Brain microvascular endothelial cell (primary cell): ENCODE results near the gene OR2T10.
"Not testable (repeated sequence)": the region's sequence is repeated elsewhere in the genome, so short reads cannot be mapped to it uniquely, and the experiment has no call there.

Experiments used
- DNase-seq: peaks from one replicate; pipeline ENCODE4 v3.0.0-alpha.2; 2020
- H3K27ac ChIP-seq: fragments of 250-450 bp; sonication (Bioruptor Pico); 2 replicates; pipeline ENCODE4 v1.5.1; 2020; ENCODE audit warnings: mild to moderate bottlenecking, moderate library complexity
- H3K27me3 ChIP-seq: fragments of 250-450 bp; sonication (Bioruptor Pico); replicated peaks from 2 replicates; pipeline ENCODE4 v1.5.1; 2020; ENCODE audit warnings: mild to moderate bottlenecking
- H3K36me3 ChIP-seq: fragments of 250-450 bp; sonication (Bioruptor Pico); replicated peaks from 2 replicates; pipeline ENCODE4 v1.5.1; 2020; ENCODE audit warnings: mild to moderate bottlenecking
- H3K4me3 ChIP-seq: 2 replicates; pipeline ENCODE4 v1.5.1; 2011; ENCODE audit warnings: low read depth, mild to moderate bottlenecking, control low read depth, low read length, moderate library complexity
- in situ Hi-C: cut with HindIII; loops from 2 replicates; pipeline ENCODE4 v1.10.0; 2017; ENCODE audit warnings: low sequenced_read_pairs, low pct_ligation_motif_present
- TF ChIP-seq, protein P1 (sequence below): IDR thresholded peaks from 2 replicates; pipeline ENCODE4 v1.5.1; 2011; ENCODE audit warnings: low read depth, mild to moderate bottlenecking, moderate library complexity, low read length, control low read depth, inconsistent platforms; ENCODE audit errors: missing control alignments

OR2T10 gene, protein sequence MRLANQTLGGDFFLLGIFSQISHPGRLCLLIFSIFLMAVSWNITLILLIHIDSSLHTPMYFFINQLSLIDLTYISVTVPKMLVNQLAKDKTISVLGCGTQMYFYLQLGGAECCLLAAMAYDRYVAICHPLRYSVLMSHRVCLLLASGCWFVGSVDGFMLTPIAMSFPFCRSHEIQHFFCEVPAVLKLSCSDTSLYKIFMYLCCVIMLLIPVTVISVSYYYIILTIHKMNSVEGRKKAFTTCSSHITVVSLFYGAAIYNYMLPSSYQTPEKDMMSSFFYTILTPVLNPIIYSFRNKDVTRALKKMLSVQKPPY

DNA sequence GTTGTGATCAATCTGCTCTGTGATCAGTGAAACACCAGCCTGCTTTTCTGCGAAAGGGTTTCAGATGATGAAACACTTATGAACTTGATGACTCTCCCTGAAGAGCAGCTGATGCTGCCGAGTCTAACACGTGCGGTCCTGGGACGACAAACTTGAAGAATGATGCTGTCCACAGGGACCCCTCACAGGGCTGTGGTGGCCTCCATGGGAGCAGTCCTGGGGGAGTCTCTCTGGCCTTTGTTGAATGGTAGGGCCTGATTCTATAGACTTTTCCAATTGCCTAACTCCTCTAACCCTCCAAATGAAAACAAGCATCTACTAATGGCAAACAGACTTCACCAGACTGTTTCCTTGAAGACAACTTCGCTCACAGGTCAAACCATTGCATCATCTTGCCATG is at the start of gene OR2T10:
OR2T10 (minus strand) TSS at position 112 of the 400 bp plus-strand sequence. CDS start 3,932 bp downstream, outside the sequence.
- Histone ChIP-seq H3K27me3 (no peaks in the 10 kb centered on the region), H3K36me3 (no peaks in the 10 kb centered on the region), H3K27ac (no peak within 1 kb of the TSS), H3K4me3 (no peak within 1 kb of the TSS)
- TF ChIP-seq, protein P1, sequence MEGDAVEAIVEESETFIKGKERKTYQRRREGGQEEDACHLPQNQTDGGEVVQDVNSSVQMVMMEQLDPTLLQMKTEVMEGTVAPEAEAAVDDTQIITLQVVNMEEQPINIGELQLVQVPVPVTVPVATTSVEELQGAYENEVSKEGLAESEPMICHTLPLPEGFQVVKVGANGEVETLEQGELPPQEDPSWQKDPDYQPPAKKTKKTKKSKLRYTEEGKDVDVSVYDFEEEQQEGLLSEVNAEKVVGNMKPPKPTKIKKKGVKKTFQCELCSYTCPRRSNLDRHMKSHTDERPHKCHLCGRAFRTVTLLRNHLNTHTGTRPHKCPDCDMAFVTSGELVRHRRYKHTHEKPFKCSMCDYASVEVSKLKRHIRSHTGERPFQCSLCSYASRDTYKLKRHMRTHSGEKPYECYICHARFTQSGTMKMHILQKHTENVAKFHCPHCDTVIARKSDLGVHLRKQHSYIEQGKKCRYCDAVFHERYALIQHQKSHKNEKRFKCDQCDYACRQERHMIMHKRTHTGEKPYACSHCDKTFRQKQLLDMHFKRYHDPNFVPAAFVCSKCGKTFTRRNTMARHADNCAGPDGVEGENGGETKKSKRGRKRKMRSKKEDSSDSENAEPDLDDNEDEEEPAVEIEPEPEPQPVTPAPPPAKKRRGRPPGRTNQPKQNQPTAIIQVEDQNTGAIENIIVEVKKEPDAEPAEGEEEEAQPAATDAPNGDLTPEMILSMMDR, result no peak
- in situ Hi-C loops, result no loop called here
- no peak for DNase-seq

DNA sequence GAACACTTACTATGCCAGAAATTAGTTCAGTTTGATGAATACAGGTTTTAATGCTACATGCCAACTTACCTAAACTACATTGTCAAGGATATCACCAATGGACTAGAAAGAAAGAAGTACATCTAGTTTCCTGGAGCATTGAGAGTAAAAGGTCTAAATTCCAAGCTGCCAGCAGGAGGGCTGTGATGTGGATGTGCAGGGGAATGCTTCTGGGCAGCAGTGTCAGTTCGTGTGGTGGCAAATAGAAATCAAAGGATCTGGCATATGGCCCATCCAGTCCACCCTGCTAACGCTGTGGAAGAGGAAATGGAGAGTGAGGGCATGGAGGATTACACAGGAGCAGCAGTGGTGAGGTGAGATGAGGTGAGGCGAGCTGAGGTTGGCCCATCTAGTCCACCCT is 47.7 kb upstream of the OR2T10 start, which contains the start of gene OR2T35:
OR2T35 (minus strand) TSS at position 101 of the 400 bp plus-strand sequence. CDS start 6,020 bp downstream, outside the sequence.
- in situ Hi-C loops, H3K27ac ChIP-seq, H3K4me3 ChIP-seq, DNase-seq, H3K27me3 ChIP-seq, H3K36me3 ChIP-seq: not testable (repeated sequence)

DNA sequence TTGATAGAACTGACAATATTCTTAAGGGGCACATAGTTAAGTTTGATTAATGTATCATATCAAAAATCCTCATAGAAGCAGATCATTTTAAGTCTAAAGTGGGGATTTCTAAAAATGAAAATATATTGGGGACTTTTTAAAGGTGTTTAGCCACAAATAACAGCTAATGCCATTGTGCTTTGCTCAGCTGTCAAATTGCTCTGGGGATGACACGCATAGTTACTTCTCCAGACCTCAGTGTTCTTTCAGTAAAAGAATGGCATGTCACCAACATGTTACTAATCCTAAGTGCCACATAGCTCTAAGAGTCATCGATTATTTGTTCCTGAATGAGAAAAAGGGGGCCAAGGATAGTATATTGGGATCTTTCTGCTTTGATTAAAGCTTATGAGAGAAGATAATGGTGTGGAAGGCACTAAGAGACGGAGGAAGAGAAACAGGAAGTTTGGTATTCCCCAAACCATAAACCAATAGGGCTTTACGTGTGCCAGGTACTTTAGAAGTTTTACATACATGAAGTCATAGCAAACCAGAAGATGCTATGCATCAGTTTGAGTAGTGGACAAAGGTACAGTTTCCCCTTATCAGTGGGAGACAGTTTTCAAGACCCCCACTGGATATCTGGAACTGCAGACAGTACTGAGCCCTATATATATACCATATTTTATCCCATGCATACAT is 45.6 kb upstream of the OR2T10 start:
- H3K27me3 ChIP-seq, H3K4me3 ChIP-seq, H3K36me3 ChIP-seq, H3K27ac ChIP-seq, in situ Hi-C loops, DNase-seq: not testable (repeated sequence)

DNA sequence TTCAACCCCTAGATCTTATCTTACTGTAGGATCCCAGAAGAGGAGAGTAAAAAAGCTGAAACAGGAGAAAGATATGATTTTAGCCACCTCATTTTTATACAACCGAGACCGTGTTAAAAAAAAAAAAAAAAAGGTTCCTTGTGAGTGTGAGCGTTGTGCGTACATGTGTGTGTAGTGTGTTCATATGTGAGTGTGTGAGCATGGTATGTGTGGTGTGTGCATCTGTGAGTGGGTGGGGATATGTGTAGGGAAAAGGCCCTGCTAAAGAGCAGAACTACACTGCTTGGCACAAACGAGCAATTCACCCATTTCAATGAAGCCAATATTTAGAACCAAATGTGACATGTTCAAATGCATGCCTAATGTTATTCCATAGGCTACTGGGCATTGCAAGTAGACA is 44.1 kb upstream of the OR2T10 start:
- H3K36me3 ChIP-seq, in situ Hi-C loops, H3K4me3 ChIP-seq, H3K27ac ChIP-seq, DNase-seq, H3K27me3 ChIP-seq: not testable (repeated sequence)

DNA sequence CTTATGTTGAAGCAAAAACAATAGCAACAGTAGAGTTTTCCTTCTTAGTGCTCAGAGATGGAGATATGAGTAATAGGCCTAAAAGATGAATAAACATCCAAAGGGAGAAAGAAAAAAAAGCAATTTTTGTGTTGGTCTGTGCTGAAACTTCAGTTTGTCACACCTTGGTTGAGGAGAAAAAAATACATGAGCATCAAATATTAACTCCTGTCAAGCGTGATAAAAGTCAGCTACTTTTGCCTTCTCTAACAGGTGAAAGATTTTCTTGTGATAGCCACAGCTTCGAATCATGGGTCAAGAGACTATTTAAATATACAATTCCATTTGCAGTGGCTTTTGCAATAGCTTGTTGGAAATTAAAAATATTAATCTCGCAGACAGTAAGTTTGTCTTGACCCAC is 43.4 kb upstream of the OR2T10 start:
- in situ Hi-C loops, DNase-seq, H3K27me3 ChIP-seq, H3K27ac ChIP-seq, H3K36me3 ChIP-seq, H3K4me3 ChIP-seq: not testable (repeated sequence)

DNA sequence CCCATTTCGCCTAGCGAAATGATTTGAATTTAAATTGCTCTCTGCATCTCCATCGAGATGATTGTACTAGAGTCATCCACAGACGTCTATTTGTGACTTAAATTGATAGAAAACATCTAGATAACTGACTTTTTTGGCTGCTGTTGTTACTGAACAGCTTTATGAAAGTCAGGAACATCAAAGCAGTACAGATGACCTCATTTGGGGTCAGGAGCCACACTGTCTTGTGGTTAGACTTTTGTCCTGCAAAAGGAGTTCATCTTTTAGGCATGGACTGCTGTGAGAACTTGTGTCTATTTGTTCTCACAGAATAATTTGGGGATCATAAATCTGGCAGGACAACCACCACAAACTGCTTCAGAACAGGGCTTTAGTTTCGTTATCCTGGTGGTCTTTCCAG is 42.2 kb upstream of the OR2T10 start:
- H3K27me3 ChIP-seq, DNase-seq, H3K4me3 ChIP-seq, in situ Hi-C loops, H3K27ac ChIP-seq, H3K36me3 ChIP-seq: not testable (repeated sequence)

DNA sequence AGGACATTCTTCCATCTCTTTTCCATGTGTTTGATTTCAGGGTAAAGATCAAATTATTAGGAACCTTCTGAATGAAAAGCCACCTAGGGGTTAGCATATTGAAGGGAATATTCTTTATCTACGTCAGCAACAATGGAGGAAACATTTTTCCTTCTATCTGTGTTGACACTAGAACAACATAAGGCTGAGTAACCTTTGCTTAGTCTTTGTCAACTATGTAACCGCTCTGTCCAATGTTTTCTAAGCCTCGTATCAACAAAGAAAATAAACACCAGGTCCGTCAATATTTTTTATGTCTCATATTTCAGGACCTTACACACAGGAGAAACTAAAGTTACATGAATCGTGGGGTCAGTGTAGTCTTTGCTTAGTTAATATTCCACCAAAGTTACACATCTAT is 39.1 kb upstream of the OR2T10 start:
- DNase-seq, in situ Hi-C loops, H3K4me3 ChIP-seq, H3K36me3 ChIP-seq, H3K27ac ChIP-seq, H3K27me3 ChIP-seq: not testable (repeated sequence)

DNA sequence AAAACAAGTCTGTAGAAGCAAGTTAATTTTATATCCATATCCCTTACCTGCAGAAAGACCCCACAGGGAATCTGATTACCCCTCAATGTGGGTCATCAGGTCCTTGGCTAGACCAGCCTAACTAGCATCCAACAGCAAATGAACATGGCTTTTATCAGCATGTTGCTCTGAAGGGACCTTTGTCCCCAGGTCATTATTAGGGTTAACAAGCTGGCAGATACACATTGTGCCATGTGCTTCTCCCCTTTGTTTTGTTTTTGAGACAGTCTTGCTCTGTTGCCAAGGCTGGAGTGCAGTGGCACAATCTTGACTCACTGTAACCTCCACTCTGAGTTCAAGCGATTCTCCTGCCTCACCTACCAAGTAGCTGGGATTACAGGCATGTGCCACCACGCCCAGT is 37.5 kb upstream of the OR2T10 start, which contains the start of gene OR2T11:
OR2T11 (minus strand) TSS at position 101 of the 400 bp plus-strand sequence. CDS start 7,963 bp downstream, outside the sequence.
- H3K27ac ChIP-seq, H3K27me3 ChIP-seq, H3K36me3 ChIP-seq, in situ Hi-C loops, DNase-seq, H3K4me3 ChIP-seq: not testable (repeated sequence)

DNA sequence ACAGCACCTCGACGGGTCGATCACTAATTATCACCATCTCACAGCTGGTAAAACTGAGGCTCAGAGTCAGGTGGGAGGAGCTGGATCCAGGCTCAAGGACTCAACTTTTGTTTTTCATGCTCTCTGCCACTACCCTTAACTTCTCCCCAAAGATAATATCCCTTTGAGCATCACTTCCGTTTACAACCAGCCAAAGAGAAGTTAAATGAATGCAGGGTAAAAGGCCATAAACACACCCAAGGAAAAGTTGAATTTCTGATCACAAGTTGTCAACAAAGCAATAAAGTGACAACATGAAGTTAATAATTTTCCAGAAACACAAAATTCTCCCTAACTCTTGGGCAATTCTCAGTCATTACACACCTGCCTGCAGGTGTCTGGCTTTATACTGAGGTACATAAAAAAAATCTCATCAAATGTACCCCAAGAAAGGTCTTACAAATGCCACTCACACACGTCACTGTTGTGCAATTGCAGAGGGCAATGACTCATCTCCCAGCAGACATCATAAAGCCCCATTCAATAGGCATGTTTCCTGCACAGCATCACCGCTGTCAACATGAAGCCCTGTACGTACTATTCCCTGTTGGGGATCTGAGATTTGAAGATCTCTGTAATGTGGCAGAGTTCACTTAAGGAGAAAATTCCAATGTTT is 34.0 kb upstream of the OR2T10 start:
- TF ChIP-seq, protein P1, result no peak
- Histone ChIP-seq H3K4me3 (no peak overlapping the region), H3K36me3 (no peaks in the 10 kb centered on the region), H3K27me3 (no peaks in the 10 kb centered on the region), H3K27ac (no peak overlapping the region)
- no peak for DNase-seq
- in situ Hi-C loops, result no loop called here
